H1 (cell line): ENCODE measurements around the gene GUCY2C. TPM values are rescaled to one million over a fixed set of nuclear protein-coding genes. Genes with fewer than 3 reads are reported as not detected.

Experiments
- CTCF ChIA-PET: fragments of 300-600 bp; sonication (Branson Sonifier 250); formaldehyde crosslinking; loops from one replicate; lab custom pipeline; 2021; ENCODE audit not compliant: partially characterized antibody; lab: Charles Lee
- POLR2A ChIA-PET: fragments of 300-600 bp; sonication (Branson Sonifier 250); formaldehyde crosslinking; loops from one replicate; lab custom pipeline; 2021; ENCODE audit warnings: inconsistent platforms; ENCODE audit not compliant: partially characterized antibody; lab: Charles Lee
- DNase-seq, 2 experiments: peaks; one replicate each; pipeline versions ENCODE4 v3.0.0 to v3.0.0-alpha.2; 2010 to 2022; ENCODE audit warnings: low spot score in 2 of 2, low read depth in 1 of 2, mixed read lengths in 1 of 2
- FAIRE-seq: peaks from 2 replicates; lab custom pipeline; 2011; peaks lifted over from hg19 to GRCh38; lab: Jason Lieb, UNC
- H2AFZ ChIP-seq: 2 replicates; pipeline ENCODE4 v1.8.1; 2012; ENCODE audit warnings: low read length, inconsistent platforms
- H2AK5ac ChIP-seq: 2 replicates; pipeline ENCODE4 v1.6.1; 2013; ENCODE audit warnings: low read depth, low read length
- H2BK120ac ChIP-seq: replicated peaks from 2 replicates; pipeline ENCODE3; 2013; ENCODE audit warnings: low read depth, low read length, inconsistent platforms
- H2BK12ac ChIP-seq: 2 replicates; pipeline ENCODE4 v1.6.1; 2013; ENCODE audit warnings: low read depth, low read length
- H2BK15ac ChIP-seq: 2 replicates; pipeline ENCODE4 v1.6.1; 2013; ENCODE audit warnings: low read length
- H2BK20ac ChIP-seq: 2 replicates; pipeline ENCODE4 v1.6.1; 2013; ENCODE audit warnings: low read length
- H2BK5ac ChIP-seq: 2 replicates; pipeline ENCODE4 v1.6.1; 2013; ENCODE audit warnings: low read depth, low read length
- H3K14ac ChIP-seq: 2 replicates; pipeline ENCODE4 v1.6.1; 2013; ENCODE audit warnings: inconsistent platforms; ENCODE audit not compliant: insufficient read length
- H3K18ac ChIP-seq: 2 replicates; pipeline ENCODE4 v1.6.1; 2013; ENCODE audit warnings: low read length; ENCODE audit errors: extremely low read depth
- H3K23ac ChIP-seq: 2 replicates; pipeline ENCODE4 v1.6.1; 2013; ENCODE audit warnings: inconsistent platforms; ENCODE audit not compliant: insufficient read length
- H3K23me2 ChIP-seq: 2 replicates; pipeline ENCODE4 v1.6.1; 2013; ENCODE audit warnings: low read depth, low read length
- H3K27ac ChIP-seq: 2 replicates; pipeline ENCODE4 v1.6.1; 2011; ENCODE audit warnings: low read depth, low read length, inconsistent platforms
- H3K27me3 ChIP-seq, 4 experiments: replicated peaks in 1 of 4; 1 replicate in 1 of 4; 2 replicates in 3 of 4; pipeline versions ENCODE4 v1.6.1 to v1.8.1; 2011 to 2013; ENCODE audit warnings: low read length in 3 of 4, mild to moderate bottlenecking in 3 of 4, inconsistent platforms in 2 of 4, mixed read lengths in 2 of 4, moderate library complexity in 1 of 4; ENCODE audit not compliant: control insufficient read depth in 3 of 4, insufficient read depth in 3 of 4; ENCODE audit errors: extremely low read depth in 1 of 4
- H3K36me3 ChIP-seq, 4 experiments: 2 replicates each; pipeline versions ENCODE4 v1.6.1 to v1.8.1; 2011 to 2013; ENCODE audit warnings: mild to moderate bottlenecking in 4 of 4, low read length in 3 of 4, moderate library complexity in 2 of 4, control low read depth in 1 of 4, inconsistent platforms in 1 of 4; ENCODE audit not compliant: insufficient read depth in 4 of 4, control insufficient read depth in 2 of 4
- H3K4ac ChIP-seq: replicated peaks from 2 replicates; pipeline ENCODE3; 2013; ENCODE audit warnings: low read length, low read depth, mixed read lengths, inconsistent platforms; ENCODE audit not compliant: insufficient read length
- H3K4me1 ChIP-seq, 4 experiments: replicated peaks in 1 of 4; 1 replicate in 1 of 4; 2 replicates in 3 of 4; pipeline versions ENCODE4 v1.6.1 to v1.8.1; 2011 to 2013; ENCODE audit warnings: low read length in 3 of 4, inconsistent platforms in 2 of 4, mixed read lengths in 1 of 4; ENCODE audit not compliant: insufficient read depth in 4 of 4, control insufficient read depth in 3 of 4
- H3K4me2 ChIP-seq, 2 experiments: 2 replicates each; pipeline versions ENCODE4 v1.6.1 to v1.8.1; 2011 to 2013; ENCODE audit warnings: low read depth in 2 of 2, low read length in 2 of 2, control low read depth in 1 of 2, inconsistent platforms in 1 of 2, mild to moderate bottlenecking in 1 of 2; ENCODE audit not compliant: insufficient read depth in 1 of 2
- H3K4me3 ChIP-seq, 4 experiments: fragments of 200-600, 300-600 bp in 1 of 4; sonication (generic), shearing (Covaris generic), sonication (Bioruptor Twin) in 1 of 4; 2 replicates each; pipeline versions ENCODE4 v1.5.1 to v1.8.1; 2011 to 2016; ENCODE audit warnings: low read length in 4 of 4, low read depth in 3 of 4, control low read depth in 2 of 4, inconsistent platforms in 2 of 4, mild to moderate bottlenecking in 2 of 4, mixed read lengths in 1 of 4, moderate library complexity in 1 of 4; ENCODE audit not compliant: insufficient read depth in 2 of 4; ENCODE audit errors: extremely low read depth in 1 of 4
- H3K56ac ChIP-seq: replicated peaks from 2 replicates; pipeline ENCODE3; 2013; ENCODE audit warnings: low read depth, mild to moderate bottlenecking, mixed read lengths, low read length, inconsistent platforms; ENCODE audit not compliant: insufficient read length
- H3K79me1 ChIP-seq: 2 replicates; pipeline ENCODE4 v1.6.1; 2013; ENCODE audit warnings: low read depth, low read length, control low read depth
- H3K79me2 ChIP-seq, 2 experiments: 2 replicates each; pipeline versions ENCODE4 v1.6.1 to v1.8.1; 2012 to 2013; ENCODE audit warnings: low read length in 2 of 2, mild to moderate bottlenecking in 2 of 2, inconsistent platforms in 1 of 2; ENCODE audit not compliant: insufficient read depth in 2 of 2, control insufficient read depth in 1 of 2
- H3K9ac ChIP-seq, 4 experiments: replicated peaks in 1 of 4; 1 replicate in 1 of 4; 2 replicates in 3 of 4; pipeline versions ENCODE4 v1.6.1 to v1.8.1; 2011 to 2013; ENCODE audit warnings: low read depth in 3 of 4, low read length in 3 of 4, control low read depth in 2 of 4, mild to moderate bottlenecking in 2 of 4, moderate library complexity in 2 of 4, inconsistent platforms in 1 of 4; ENCODE audit errors: extremely low read depth in 1 of 4
- H3K9me3 ChIP-seq, 2 experiments: 2 replicates each; pipeline versions ENCODE4 v1.6.1 to v1.8.1; 2012 to 2013; ENCODE audit warnings: mild to moderate bottlenecking in 2 of 2, moderate library complexity in 2 of 2, control low read depth in 1 of 2, inconsistent platforms in 1 of 2, low read depth in 1 of 2, low read length in 1 of 2, mixed read lengths in 1 of 2; ENCODE audit not compliant: insufficient read depth in 2 of 2
- H4K20me1 ChIP-seq, 2 experiments: replicated peaks in 1 of 2; 2 replicates each; pipeline versions ENCODE3 to v1.8.1; 2011 to 2013; ENCODE audit warnings: inconsistent platforms in 2 of 2, low read length in 2 of 2, mild to moderate bottlenecking in 1 of 2; ENCODE audit not compliant: insufficient read depth in 2 of 2, control insufficient read depth in 1 of 2
- H4K5ac ChIP-seq: 2 replicates; pipeline ENCODE4 v1.6.1; 2013; ENCODE audit warnings: low read length, low read depth, mixed read lengths, inconsistent platforms; ENCODE audit not compliant: insufficient read length
- H4K8ac ChIP-seq: 2 replicates; pipeline ENCODE4 v1.8.0; 2013; ENCODE audit warnings: mild to moderate bottlenecking, moderate library complexity, low read length, inconsistent platforms; ENCODE audit not compliant: insufficient read depth; ENCODE audit errors: extremely low read depth
- H4K91ac ChIP-seq: replicated peaks from 2 replicates; pipeline ENCODE3; 2013; ENCODE audit warnings: low read length, mixed read lengths, inconsistent platforms; ENCODE audit not compliant: insufficient read length
- BCL11A ChIP-seq, 2 experiments: IDR thresholded peaks; one replicate each; pipeline ENCODE4 v1.6.1; 2011; ENCODE audit warnings: low read depth in 2 of 2, low read length in 2 of 2, mild to moderate bottlenecking in 2 of 2
- CTCF ChIP-seq, 3 experiments: IDR thresholded peaks; 1 replicate in 2 of 3; 2 replicates in 1 of 3; pipeline versions ENCODE4 v1.5.1 to v1.6.1; 2011; ENCODE audit warnings: low read length in 3 of 3, mild to moderate bottlenecking in 3 of 3, inconsistent platforms in 2 of 3, low read depth in 1 of 3, moderate library complexity in 1 of 3; ENCODE audit not compliant: insufficient read depth in 1 of 3; ENCODE audit errors: control extremely low read depth in 1 of 3
- E2F6 ChIP-seq: IDR thresholded peaks from 2 replicates; pipeline ENCODE4 v1.6.1; 2012; ENCODE audit warnings: inconsistent platforms
- RAD21 ChIP-seq, 2 experiments: IDR thresholded peaks in 1 of 2; conservative IDR thresholded peaks in 1 of 2; 2 replicates each; pipeline ENCODE4 v1.6.1; 2011; ENCODE audit warnings: low read depth in 2 of 2, low read length in 2 of 2, improper control_type of control experiment in 1 of 2, inconsistent platforms in 1 of 2, mild to moderate bottlenecking in 1 of 2, moderate library complexity in 1 of 2
- YY1 ChIP-seq: IDR thresholded peaks from 2 replicates; pipeline ENCODE4 v1.6.1; 2011; ENCODE audit warnings: low read depth, mild to moderate bottlenecking, low read length
- WGBS, 2 experiments: shearing (Covaris generic) in 1 of 2; methylation state at CpG; one replicate each; pipeline versions ENCODE4 v1.1.6 to v1.1.7; 2013 to 2015; ENCODE audit warnings: low lambda C conversion rate in 2 of 2, mixed read lengths in 2 of 2, inconsistent platforms in 1 of 2, low coverage in 1 of 2, missing lambda C conversion rate in 1 of 2; ENCODE audit not compliant: insufficient replicate concordance in 2 of 2, insufficient coverage in 1 of 2, insufficient read length in 1 of 2; ENCODE audit errors: extremely low coverage in 1 of 2, missing lambda C conversion rate in 1 of 2; 5-methylcytosine and 5-hydroxymethylcytosine counted together
- polyA plus RNA-seq, 7 experiments: library from polyadenylated mRNA; depleted of rRNA in 3 of 7; stranded (reverse) in 5 of 7; unstranded in 2 of 7; fragments of >200 nt in 5 of 7; fragments of 200-250 nt in 2 of 7; gene quantifications; 1 replicate in 5 of 7; 2 replicates in 1 of 7; 4 replicates in 1 of 7; pipeline versions ENCODE4 v1.2.1 to v1.2.3, GENCODE V29; 2011 to 2013; ENCODE audit warnings: missing spikeins in 2 of 7, mixed read lengths in 2 of 7
- total RNA-seq: library from RNA; stranded (reverse); fragmentation: NEBNext Ultra II Directional; extraction: Animal tissue kit (Norgen Biotek cat#: 25700); gene quantifications from 2 replicates; pipeline ENCODE4 v1.2.1, GENCODE V29; 2021

The GUCY2C gene
- total and polyA plus RNA-seq, 2 of the 8 experiments (the other 6 are each of a cell fraction or from before 2014, with no cell fraction given): 1.9 to 3.2 TPM

GRCh38 chr12:14572401-14572800 lies 124.0 kb downstream of the GUCY2C start:
- H3K79me2 ChIP-seq: no peaks in the 10 kb centered on the region
- 80% methylated on average over 4 of the region's 4 CpGs; no CpG with 5 or more reads in 1 of the 2 experiments for WGBS, 2 experiments
- TF ChIP-seq CTCF (IDR thresholded peaks at IDR 0.05; ENCODE audit: control extremely low read depth in 1 of 3, insufficient read depth in 1 of 3, low read depth in 1 of 3, low read length in 3 of 3) (peak in 1 of 3 experiments; percentile 9; a peak in 1 of 4 replicates), BCL11A (IDR thresholded peaks at IDR 0.05; ENCODE audit: low read depth in 2 of 2, low read length in 2 of 2) (no peak), E2F6 (no peak), RAD21 (IDR thresholded peaks at IDR 0.05 in 1 of 2, conservative IDR thresholded peaks at IDR 0.05 in 1 of 2; ENCODE audit: low read depth in 2 of 2, low read length in 2 of 2) (peak; percentile 41 to 58), YY1 (no peak)
- no peak overlapping the region for H4K91ac ChIP-seq
- no peak overlapping the region for H3K27ac ChIP-seq
- no peak overlapping the region for H4K5ac ChIP-seq
- no peak overlapping the region for H3K9ac ChIP-seq
- no peaks in the 10 kb centered on the region for H3K9me3 ChIP-seq
- H3K79me1 ChIP-seq: no peaks in the 10 kb centered on the region; the same call in 1 of the 2 replicates
- H3K4me1 ChIP-seq: peaks cover 0 to 3% (median 0%) of the 10 kb centered on the region in 4 experiments; a peak in 1 of 7 replicates
- H3K4me3 ChIP-seq: no peak overlapping the region
- H3K4me2 ChIP-seq: no peak overlapping the region
- POLR2A ChIA-PET: no interaction called here
- DNase-seq (no peak), FAIRE-seq (no peak)
- CTCF ChIA-PET: interaction anchor here (0.7 to 3.4 kb wide), 16 partner anchors 10 to 334 kb away, joined by 3 to 31 read pairs (median 5); no protein-coding TSS in a partner anchor
- no peak overlapping the region for H3K23ac ChIP-seq
- no peaks in the 10 kb centered on the region for H3K36me3 ChIP-seq
- H3K27me3 ChIP-seq: peaks cover 0 to 3% (median 0%) of the 10 kb centered on the region in 4 experiments; a peak in 3 of 7 replicates
- H2AK5ac ChIP-seq: no peak overlapping the region
- H2BK20ac ChIP-seq: no peak overlapping the region
- H2AFZ ChIP-seq: no peak overlapping the region
- no peak overlapping the region for H3K14ac ChIP-seq
- no peak overlapping the region for H2BK5ac ChIP-seq
- no peak overlapping the region for H3K18ac ChIP-seq
- H3K23me2 ChIP-seq: peaks cover 7% of the 10 kb centered on the region; the same call in 1 of the 2 replicates
- no peaks in the 10 kb centered on the region for H4K20me1 ChIP-seq
- H3K4ac ChIP-seq: no peak overlapping the region
- H2BK12ac ChIP-seq: no peak overlapping the region
- H4K8ac ChIP-seq: no peak overlapping the region
- H2BK120ac ChIP-seq: no peak overlapping the region
- H2BK15ac ChIP-seq: no peak overlapping the region
- no peak overlapping the region for H3K56ac ChIP-seq
